MM.1S (cell line): ENCODE results near the gene PPA2.
"Not testable (repeated sequence)": the region's sequence is repeated elsewhere in the genome, so short reads cannot be mapped to it uniquely, and the experiment has no call there.

Experiments
- DNase-seq: peaks from one replicate; pipeline ENCODE4 v3.0.0-alpha.2; 2015
- H2AFZ ChIP-seq: fragments of 300-600 bp; sonication (generic); 2 replicates; pipeline ENCODE4 v1.6.0; 2016; ENCODE audit warnings: antibody characterized with exemption, low read length
- H3F3A ChIP-seq: fragments of 300-600 bp; sonication (generic); 2 replicates; pipeline ENCODE4 v1.6.1; 2016; ENCODE audit warnings: mild to moderate bottlenecking, antibody characterized with exemption, low read length, moderate library complexity, mixed read lengths; ENCODE audit not compliant: insufficient read depth
- H3K27ac ChIP-seq: fragments of 300-600 bp; sonication (generic); 2 replicates; pipeline ENCODE4 v1.5.1; 2016; ENCODE audit warnings: mild to moderate bottlenecking, low read length
- H3K27me3 ChIP-seq: fragments of 300-600 bp; sonication (generic); replicated peaks from 2 replicates; pipeline ENCODE4 v1.6.0; 2016; ENCODE audit warnings: low read length; ENCODE audit not compliant: insufficient read depth
- H3K36me3 ChIP-seq: fragments of 300-600 bp; sonication (generic); replicated peaks from 2 replicates; pipeline ENCODE4 v1.6.1; 2016; ENCODE audit warnings: mild to moderate bottlenecking, low read length, mixed read lengths; ENCODE audit not compliant: insufficient read depth
- H3K4me1 ChIP-seq: fragments of 300-600 bp; sonication (generic); 2 replicates; pipeline ENCODE4 v1.6.1; 2016; ENCODE audit warnings: low read length, mixed read lengths
- H3K4me2 ChIP-seq: fragments of 300-600 bp; sonication (generic); 2 replicates; pipeline ENCODE4 v1.6.0; 2016; ENCODE audit warnings: low read depth, low read length
- H3K4me3 ChIP-seq: fragments of 300-600 bp; sonication (generic); 2 replicates; pipeline ENCODE4 v1.5.1; 2016; ENCODE audit warnings: low read length, mixed read lengths
- H3K79me2 ChIP-seq: fragments of 300-600 bp; sonication (generic); 2 replicates; pipeline ENCODE4 v1.6.1; 2016; ENCODE audit warnings: mixed run types, low read length, mixed read lengths
- H3K9ac ChIP-seq: fragments of 300-600 bp; sonication (generic); 2 replicates; pipeline ENCODE4 v1.6.1; 2016; ENCODE audit warnings: low read length, mixed read lengths
- H3K9me2 ChIP-seq: fragments of 300-600 bp; sonication (generic); replicated peaks from 2 replicates; pipeline ENCODE4 v1.6.1; 2016; ENCODE audit warnings: mild to moderate bottlenecking, low read length, mixed read lengths; ENCODE audit not compliant: insufficient read depth
- H3K9me3 ChIP-seq: fragments of 300-600 bp; sonication (generic); replicated peaks from 2 replicates; pipeline ENCODE4 v1.6.1; 2016; ENCODE audit warnings: mild to moderate bottlenecking, low read length, mixed read lengths; ENCODE audit not compliant: insufficient read depth
- H4K20me1 ChIP-seq: fragments of 300-600 bp; sonication (generic); 2 replicates; pipeline ENCODE4 v1.6.1; 2016; ENCODE audit warnings: mild to moderate bottlenecking, low read length, moderate library complexity, mixed read lengths; ENCODE audit not compliant: insufficient read depth
- CTCF ChIP-seq: fragments of 300-600 bp; sonication (generic); IDR thresholded peaks from 2 replicates; pipeline ENCODE4 v1.5.1; 2016; ENCODE audit warnings: antibody characterized with exemption, low read length, mixed read lengths
- EZH2 ChIP-seq: fragments of 300-600 bp; sonication (generic); optimal IDR thresholded peaks from 2 replicates; pipeline ENCODE3; 2017; ENCODE audit warnings: low read depth, mild to moderate bottlenecking, antibody characterized with exemption, low read length, mixed read lengths
- EZH2phosphoT487 ChIP-seq: fragments of 300-600 bp; sonication (generic); IDR thresholded peaks from 2 replicates; pipeline ENCODE4 v1.6.1; 2018; ENCODE audit warnings: antibody characterized with exemption, low read length

The PPA2 gene

GRCh38 chr4:105466580-105466979 lies 7.3 kb downstream of the PPA2 start:
- TF ChIP-seq CTCF (no peak), EZH2phosphoT487 (no peak), EZH2 (no peak)

GRCh38 chr4:105464563-105464962 lies 9.3 kb downstream of the PPA2 start:
- H3K27me3 ChIP-seq, result not testable (repeated sequence)

More at GRCh38 chr4:105466580-105466979, 7.3 kb downstream of the PPA2 start:
- H3K27ac ChIP-seq, result no peak overlapping the region
- peaks cover 23% of the 10 kb centered on the region for H3K4me1 ChIP-seq
- H3F3A ChIP-seq, result peaks cover 13% of the 10 kb centered on the region
- H2AFZ ChIP-seq, result no peak overlapping the region
- peaks cover 66% of the 10 kb centered on the region for H3K79me2 ChIP-seq
- H3K9ac ChIP-seq, result no peak overlapping the region
- H3K4me3 ChIP-seq, result no peak overlapping the region
- no peaks in the 10 kb centered on the region for H3K9me3 ChIP-seq
- no peaks in the 10 kb centered on the region for H3K9me2 ChIP-seq
- H3K27me3 ChIP-seq, result no peaks in the 10 kb centered on the region
- DNase-seq, result no peak
- H4K20me1 ChIP-seq, result no peaks in the 10 kb centered on the region
- H3K36me3 ChIP-seq, result no peaks in the 10 kb centered on the region; the same call in 1 of the 2 replicates
- H3K4me2 ChIP-seq, result no peak overlapping the region

GRCh38 chr4:105462576-105462975 lies 11.3 kb downstream of the PPA2 start:
- TF ChIP-seq EZH2phosphoT487 (no peak), EZH2 (no peak)
- Histone ChIP-seq H3K9me2 (no peaks in the 10 kb centered on the region), H3K27ac (peak overlapping the region; percentile 69; the same call in 1 of the 2 replicates), H3K9me3 (no peaks in the 10 kb centered on the region), H3K9ac (no peak overlapping the region), H3K4me3 (no peak overlapping the region), H2AFZ (no peak overlapping the region), H3K36me3 (no peaks in the 10 kb centered on the region), H3K4me1 (peaks cover 32% of the 10 kb centered on the region), H4K20me1 (no peaks in the 10 kb centered on the region), H3F3A (peaks cover 25% of the 10 kb centered on the region), H3K79me2 (peaks cover 47% of the 10 kb centered on the region), H3K4me2 (peak overlapping the region; percentile 44; the same call in 1 of the 2 replicates), H3K27me3 (no peaks in the 10 kb centered on the region)
- DNase-seq, result no peak

More at GRCh38 chr4:105464563-105464962, 9.3 kb downstream of the PPA2 start:
- H3K36me3 ChIP-seq, H3K4me2 ChIP-seq, H2AFZ ChIP-seq, H3K4me3 ChIP-seq, H3K9me2 ChIP-seq, H3K27ac ChIP-seq, H3K9ac ChIP-seq, H4K20me1 ChIP-seq, H3K9me3 ChIP-seq, DNase-seq: not testable (repeated sequence)
- Histone ChIP-seq H3K79me2 (peaks cover 56% of the 10 kb centered on the region), H3K4me1 (peaks cover 25% of the 10 kb centered on the region), H3F3A (peaks cover 25% of the 10 kb centered on the region)

GRCh38 chr4:105461621-105462382 lies 12.1 kb downstream of the PPA2 start:
- Histone ChIP-seq H3K36me3 (no peaks in the 10 kb centered on the region), H3K79me2 (peaks cover 42% of the 10 kb centered on the region), H3F3A (peaks cover 25% of the 10 kb centered on the region), H3K27ac (peak overlapping the region; percentile 69), H3K9ac (no peak overlapping the region), H2AFZ (no peak overlapping the region), H3K4me3 (peak overlapping the region; percentile 11; the same call in 1 of the 2 replicates), H3K4me1 (peaks cover 40% of the 10 kb centered on the region), H3K27me3 (no peaks in the 10 kb centered on the region), H3K9me2 (no peaks in the 10 kb centered on the region), H3K4me2 (peak overlapping the region; percentile 44), H3K9me3 (no peaks in the 10 kb centered on the region), H4K20me1 (no peaks in the 10 kb centered on the region)
- DNase-seq, result no peak
- no peak for TF ChIP-seq CTCF
- no peak for TF ChIP-seq EZH2phosphoT487
- TF ChIP-seq EZH2, result no peak
